Astrocyte (in vitro differentiated cells and primary cell): ENCODE measurements around the gene UBE2G2. TPM values are rescaled to one million over a fixed set of nuclear protein-coding genes. Genes with fewer than 3 reads are reported as not detected.

Source experiments
- DNase-seq: peaks from one replicate; pipeline ENCODE4 v3.0.0-alpha.2; 2010; ENCODE audit warnings: low read depth
- FAIRE-seq: peaks from 2 replicates; lab custom pipeline; 2011; peaks lifted over from hg19 to GRCh38; lab: Jason Lieb, UNC
- H2AFZ ChIP-seq: 2 replicates; pipeline ENCODE4 v1.6.0; 2012; ENCODE audit warnings: low read depth, low read length, inconsistent platforms
- H3K27ac ChIP-seq: 2 replicates; pipeline ENCODE4 v1.5.1; 2011; ENCODE audit warnings: low read depth, low read length, inconsistent platforms
- H3K27me3 ChIP-seq: 2 replicates; pipeline ENCODE4 v1.6.0; 2011; ENCODE audit warnings: low read length, inconsistent platforms; ENCODE audit not compliant: insufficient read depth
- H3K36me3 ChIP-seq: 2 replicates; pipeline ENCODE4 v1.5.1; 2011; ENCODE audit warnings: low read length, inconsistent platforms; ENCODE audit not compliant: insufficient read depth
- H3K4me1 ChIP-seq: 2 replicates; pipeline ENCODE4 v1.5.1; 2011; ENCODE audit warnings: low read length, inconsistent platforms; ENCODE audit not compliant: insufficient read depth
- H3K4me2 ChIP-seq: 2 replicates; pipeline ENCODE4 v1.6.0; 2012; ENCODE audit warnings: low read length, inconsistent platforms
- H3K4me3 ChIP-seq: 2 replicates; pipeline ENCODE4 v1.5.1; 2011; ENCODE audit warnings: low read depth, mild to moderate bottlenecking, low read length, inconsistent platforms; ENCODE audit not compliant: insufficient read depth
- H3K79me2 ChIP-seq: 2 replicates; pipeline ENCODE4 v1.6.0; 2012; ENCODE audit warnings: mild to moderate bottlenecking, low read length, inconsistent platforms; ENCODE audit not compliant: insufficient read depth
- H3K9ac ChIP-seq: 2 replicates; pipeline ENCODE4 v1.6.0; 2012; ENCODE audit warnings: mild to moderate bottlenecking, low read length, inconsistent platforms
- H3K9me3 ChIP-seq: 2 replicates; pipeline ENCODE4 v1.5.1; 2012; ENCODE audit warnings: low read depth, mild to moderate bottlenecking, low read length, inconsistent platforms; ENCODE audit not compliant: insufficient read depth
- H4K20me1 ChIP-seq: 2 replicates; pipeline ENCODE4 v1.6.0; 2012; ENCODE audit warnings: low read length, inconsistent platforms; ENCODE audit not compliant: insufficient read depth
- H3K27ac Mint-ChIP-seq: one replicate; pipeline ENCODE4 v1.8.0; 2021; ENCODE audit warnings: mild to moderate bottlenecking, mixed read lengths; ENCODE audit not compliant: unreplicated experiment
- H3K27me3 Mint-ChIP-seq: one replicate; pipeline ENCODE4 v1.8.0; 2021; ENCODE audit warnings: low read depth, mixed read lengths; ENCODE audit not compliant: unreplicated experiment
- H3K36me3 Mint-ChIP-seq: one replicate; pipeline ENCODE4 v1.8.0; 2021; ENCODE audit warnings: low read depth, mixed read lengths; ENCODE audit not compliant: unreplicated experiment
- H3K4me1 Mint-ChIP-seq: one replicate; pipeline ENCODE4 v1.8.0; 2021; ENCODE audit warnings: low read depth, mixed read lengths; ENCODE audit not compliant: unreplicated experiment
- H3K4me3 Mint-ChIP-seq: one replicate; pipeline ENCODE4 v1.8.0; 2021; ENCODE audit warnings: mild to moderate bottlenecking, moderate library complexity, mixed read lengths; ENCODE audit not compliant: unreplicated experiment
- H3K9me3 Mint-ChIP-seq: one replicate; pipeline ENCODE4 v1.8.0; 2021; ENCODE audit warnings: mild to moderate bottlenecking, mixed read lengths; ENCODE audit not compliant: unreplicated experiment
- CTCF ChIP-seq: IDR thresholded peaks from 2 replicates; pipeline ENCODE4 v1.5.1; 2011; ENCODE audit warnings: low read depth, mild to moderate bottlenecking, inconsistent platforms, low read length, moderate library complexity; ENCODE audit not compliant: insufficient read depth
- EZH2 ChIP-seq: IDR thresholded peaks from 2 replicates; pipeline ENCODE4 v1.6.1; 2012; ENCODE audit warnings: mild to moderate bottlenecking, low read length, inconsistent platforms; ENCODE audit not compliant: insufficient read depth
- total RNA-seq: library from RNA; stranded (reverse); gene quantifications from 2 replicates; pipeline ENCODE4 v1.2.1, GENCODE V29; 2021

Gene UBE2G2
- total RNA-seq, 1 donor from 2014 or later, result 74.5 TPM

- Mint-ChIP-seq H3K27me3 (peaks cover 4% of the 10 kb centered on the region), H3K4me1 (peaks cover 5% of the 10 kb centered on the region), H3K27ac (no peak overlapping the region), H3K36me3 (peaks cover 20% of the 10 kb centered on the region), H3K4me3 (no peak overlapping the region), H3K9me3 (no peaks in the 10 kb centered on the region)
- Histone ChIP-seq H3K27me3 (no peaks in the 10 kb centered on the region), H3K4me3 (no peak overlapping the region), H2AFZ (no peak overlapping the region), H3K27ac (no peak overlapping the region), H3K9ac (no peak overlapping the region), H3K4me1 (peaks cover 7% of the 10 kb centered on the region), H3K36me3 (peaks cover 31% of the 10 kb centered on the region), H3K79me2 (peaks cover 46% of the 10 kb centered on the region), H4K20me1 (peaks cover 51% of the 10 kb centered on the region), H3K9me3 (no peaks in the 10 kb centered on the region), H3K4me2 (no peak overlapping the region)
- no peak for FAIRE-seq
- TF ChIP-seq EZH2 (no peak), CTCF (no peak)
- DNase-seq, result no peak
Observed at GRCh38 chr21:44805859-44806258, 4.2 kb upstream of the UBE2G2 start.

- no peaks in the 10 kb centered on the region for H3K27me3 ChIP-seq
- H4K20me1 ChIP-seq, result peaks cover 51% of the 10 kb centered on the region
- H3K9ac ChIP-seq, result no peak overlapping the region
- no peak overlapping the region for H2AFZ ChIP-seq
- Mint-ChIP-seq H3K27me3 (peaks cover 4% of the 10 kb centered on the region), H3K4me3 (no peak overlapping the region), H3K27ac (no peak overlapping the region), H3K36me3 (peaks cover 20% of the 10 kb centered on the region), H3K9me3 (no peaks in the 10 kb centered on the region), H3K4me1 (peaks cover 5% of the 10 kb centered on the region)
- H3K27ac ChIP-seq, result no peak overlapping the region
- TF ChIP-seq CTCF (no peak), EZH2 (no peak)
- H3K9me3 ChIP-seq, result no peaks in the 10 kb centered on the region
- no peak for FAIRE-seq
- peaks cover 13% of the 10 kb centered on the region for H3K4me1 ChIP-seq
- H3K4me2 ChIP-seq, result no peak overlapping the region
- peaks cover 31% of the 10 kb centered on the region for H3K36me3 ChIP-seq
- H3K4me3 ChIP-seq, result no peak overlapping the region
- H3K79me2 ChIP-seq, result peaks cover 46% of the 10 kb centered on the region
- DNase-seq, result no peak
Observed at GRCh38 chr21:44805226-44805625, 3.6 kb upstream of the UBE2G2 start.

GRCh38 chr21:44804762-44805161, 3.1 kb upstream of the UBE2G2 start:
- no peak for TF ChIP-seq CTCF
- TF ChIP-seq EZH2, result no peak
- Histone ChIP-seq H3K4me1 (peaks cover 16% of the 10 kb centered on the region), H2AFZ (no peak overlapping the region), H3K9me3 (no peaks in the 10 kb centered on the region), H3K4me3 (no peak overlapping the region), H3K27ac (no peak overlapping the region), H3K27me3 (no peaks in the 10 kb centered on the region), H3K4me2 (no peak overlapping the region), H3K9ac (no peak overlapping the region), H3K36me3 (peaks cover 31% of the 10 kb centered on the region), H3K79me2 (peaks cover 46% of the 10 kb centered on the region), H4K20me1 (peaks cover 51% of the 10 kb centered on the region)
- Mint-ChIP-seq H3K4me3 (no peak overlapping the region), H3K27me3 (peaks cover 2% of the 10 kb centered on the region), H3K9me3 (no peaks in the 10 kb centered on the region), H3K36me3 (peaks cover 17% of the 10 kb centered on the region), H3K27ac (no peak overlapping the region), H3K4me1 (peaks cover 8% of the 10 kb centered on the region)
- DNase-seq, result no peak
- no peak for FAIRE-seq
